GM12864 (cell line): ENCODE data around the gene BTC.

Experiments used
- DNase-seq: peaks from one replicate; pipeline ENCODE4 v3.0.0-alpha.2; 2011; ENCODE audit warnings: low read depth
- H3K4me3 ChIP-seq: 2 replicates; pipeline ENCODE4 v1.5.1; 2011; ENCODE audit warnings: mild to moderate bottlenecking, low read depth, low read length, control low read depth
- CTCF ChIP-seq: IDR thresholded peaks from 2 replicates; pipeline ENCODE4 v1.5.1; 2011; ENCODE audit warnings: low read depth, mild to moderate bottlenecking, moderate library complexity, low read length, control low read depth, inconsistent platforms; ENCODE audit errors: missing control alignments

Gene BTC

GRCh38 chr4:74751247-74751646, 43.1 kb downstream of the BTC start:
- TF ChIP-seq CTCF = no peak
- no peak overlapping the region for H3K4me3 ChIP-seq

DNA sequence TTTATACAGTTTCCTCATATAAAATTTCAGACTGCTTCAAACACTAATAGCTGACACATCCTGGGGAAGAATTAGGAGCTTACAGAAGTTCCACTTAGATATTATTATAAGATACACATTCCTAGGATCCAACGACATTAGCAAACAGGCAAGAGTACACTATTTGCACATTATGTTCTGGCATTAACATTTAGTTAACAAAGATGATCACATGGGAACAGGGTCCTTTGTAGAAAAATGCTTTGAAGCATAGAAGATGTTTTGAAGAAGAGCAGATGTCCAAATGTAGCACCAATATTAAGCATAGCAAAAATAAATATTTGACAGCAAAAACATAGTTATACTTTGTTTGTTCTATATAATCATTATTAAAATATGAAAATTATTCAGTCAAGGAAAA, 52.1 kb downstream of the BTC start:
- no peak for TF ChIP-seq CTCF
- no peak for DNase-seq
- no peak overlapping the region for H3K4me3 ChIP-seq

More at GRCh38 chr4:74751247-74751646, 43.1 kb downstream of the BTC start:
- no peak for DNase-seq

- no peak for TF ChIP-seq CTCF
- no peak overlapping the region for H3K4me3 ChIP-seq
- DNase-seq = no peak
Measured at GRCh38 chr4:74738464-74739143, 55.7 kb downstream of the BTC start.

GRCh38 chr4:74734995-74735394, 59.3 kb downstream of the BTC start:
- DNase-seq = no peak
- H3K4me3 ChIP-seq = no peak overlapping the region
- no peak for TF ChIP-seq CTCF

- H3K4me3 ChIP-seq = no peak overlapping the region
- DNase-seq = no peak
- no peak for TF ChIP-seq CTCF
Measured at GRCh38 chr4:74733756-74734155, 60.6 kb downstream of the BTC start.

- H3K4me3 ChIP-seq = no peak overlapping the region
- TF ChIP-seq CTCF = no peak
- no peak for DNase-seq
Measured at GRCh38 chr4:74724979-74725378, 69.3 kb downstream of the BTC start.

GRCh38 chr4:74716436-74716765, 77.9 kb downstream of the BTC start:
- DNase-seq = no peak
- no peak for TF ChIP-seq CTCF

More at GRCh38 chr4:74716436-74716765, 77.9 kb downstream of the BTC start:
- no peak overlapping the region for H3K4me3 ChIP-seq
